Measurements from ENCODE around the gene PCDHA8. TPM values are rescaled to one million over a fixed set of nuclear protein-coding genes. Genes with fewer than 3 reads are reported as not detected.
A peak's percentile ranks its signal among the peaks of the same experiment; 100 is the strongest.
"Not testable (repeated sequence)": the region's sequence is repeated elsewhere in the genome, so short reads cannot be mapped to it uniquely, and the experiment has no call there.

The PCDHA8 gene
- total RNA-seq, 1 donor from 2014 or later, result not detected

DNA sequence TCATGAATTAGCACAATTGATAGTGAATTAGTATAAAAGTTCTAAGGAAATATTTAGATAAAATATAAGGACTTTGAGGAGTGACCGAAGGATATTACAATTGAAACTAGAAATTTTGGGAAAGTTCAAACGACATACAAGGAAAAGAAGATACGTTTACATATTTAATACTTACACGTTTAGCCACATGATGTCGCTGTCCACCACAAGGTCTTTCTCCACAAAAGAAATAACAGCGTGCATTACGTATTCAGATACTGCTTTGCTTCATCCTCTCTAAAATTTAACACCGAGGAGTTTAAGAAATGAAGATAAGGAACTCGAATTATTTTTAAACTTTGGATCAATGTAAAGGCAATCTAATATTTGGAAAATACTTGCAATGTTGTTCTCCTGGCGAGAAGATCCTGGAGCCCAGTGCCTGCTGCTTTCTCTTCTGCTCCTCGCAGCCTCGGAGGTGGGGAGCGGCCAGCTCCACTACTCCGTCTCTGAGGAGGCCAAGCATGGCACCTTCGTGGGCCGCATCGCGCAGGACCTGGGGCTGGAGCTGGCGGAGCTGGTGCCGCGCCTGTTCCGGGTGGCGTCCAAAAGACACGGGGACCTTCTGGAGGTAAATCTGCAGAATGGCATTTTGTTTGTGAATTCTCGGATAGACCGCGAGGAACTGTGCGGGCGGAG, 40.0 kb upstream of the PCDHA8 start, which contains the start of gene PCDHA3:
Gene PCDHA3 (plus strand): TSS at position 242 of the 678 bp plus-strand sequence.
- no peaks in the 10 kb centered on the region for H3K27me3 ChIP-seq
- intact Hi-C loops (cut with DNase I), result loop anchor here (1.0 kb wide), 1 partner anchor 240 kb away; no protein-coding TSS in a partner anchor

DNA sequence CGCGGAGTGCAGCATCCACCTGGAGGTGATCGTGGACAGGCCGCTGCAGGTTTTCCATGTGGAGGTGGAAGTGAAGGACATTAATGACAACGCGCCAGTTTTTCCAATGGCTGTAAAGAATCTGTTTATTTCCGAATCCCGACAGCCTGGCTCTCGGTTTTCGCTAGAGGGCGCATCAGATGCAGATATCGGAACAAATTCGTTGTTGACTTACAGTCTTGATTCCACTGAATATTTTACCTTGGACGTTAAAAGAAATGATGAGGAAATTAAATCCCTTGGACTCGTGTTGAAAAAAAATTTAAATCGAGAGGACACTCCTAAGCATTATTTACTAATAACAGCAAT, 39.5 kb upstream of the PCDHA8 start:
- Histone ChIP-seq H3K36me3 (no peaks in the 10 kb centered on the region), H3K9me3 (peaks cover 5 to 29% of the 10 kb centered on the region in 2 donors), H3K4me3 (peak overlapping the region in 1 of 2 donors; percentile 41), H3K4me1 (no peaks in the 10 kb centered on the region), H3K27ac (no peak overlapping the region), H3K27me3 (no peaks in the 10 kb centered on the region)
- TF ChIP-seq, protein P1, sequence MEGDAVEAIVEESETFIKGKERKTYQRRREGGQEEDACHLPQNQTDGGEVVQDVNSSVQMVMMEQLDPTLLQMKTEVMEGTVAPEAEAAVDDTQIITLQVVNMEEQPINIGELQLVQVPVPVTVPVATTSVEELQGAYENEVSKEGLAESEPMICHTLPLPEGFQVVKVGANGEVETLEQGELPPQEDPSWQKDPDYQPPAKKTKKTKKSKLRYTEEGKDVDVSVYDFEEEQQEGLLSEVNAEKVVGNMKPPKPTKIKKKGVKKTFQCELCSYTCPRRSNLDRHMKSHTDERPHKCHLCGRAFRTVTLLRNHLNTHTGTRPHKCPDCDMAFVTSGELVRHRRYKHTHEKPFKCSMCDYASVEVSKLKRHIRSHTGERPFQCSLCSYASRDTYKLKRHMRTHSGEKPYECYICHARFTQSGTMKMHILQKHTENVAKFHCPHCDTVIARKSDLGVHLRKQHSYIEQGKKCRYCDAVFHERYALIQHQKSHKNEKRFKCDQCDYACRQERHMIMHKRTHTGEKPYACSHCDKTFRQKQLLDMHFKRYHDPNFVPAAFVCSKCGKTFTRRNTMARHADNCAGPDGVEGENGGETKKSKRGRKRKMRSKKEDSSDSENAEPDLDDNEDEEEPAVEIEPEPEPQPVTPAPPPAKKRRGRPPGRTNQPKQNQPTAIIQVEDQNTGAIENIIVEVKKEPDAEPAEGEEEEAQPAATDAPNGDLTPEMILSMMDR (IDR thresholded peaks at IDR 0.05), result peak in 1 of 3 experiments; percentile 30
- intact Hi-C loops (cut with DNase I), result loop anchor here (1.0 kb wide), 1 partner anchor 240 kb away; no protein-coding TSS in a partner anchor
- DNase-seq (ENCODE audit: low spot score in 2 of 2), result no peak

More for the DNA sequence above, 40.0 kb upstream of the PCDHA8 start, which contains the start of gene PCDHA3:
- no peaks in the 10 kb centered on the region for H3K36me3 ChIP-seq
- peak within 1 kb of the TSS; percentile 15 to 41 for H3K4me3 ChIP-seq
- DNase-seq (ENCODE audit: low spot score in 2 of 2), result no peak
- TF ChIP-seq, protein P1 (IDR thresholded peaks at IDR 0.05), result peak in 2 of 3 experiments; percentile 17 to 37
- H3K27ac ChIP-seq, result no peak within 1 kb of the TSS
- H3K9me3 ChIP-seq, result peaks cover 5 to 33% of the 10 kb centered on the region in 2 donors
- no peaks in the 10 kb centered on the region for H3K4me1 ChIP-seq

DNA sequence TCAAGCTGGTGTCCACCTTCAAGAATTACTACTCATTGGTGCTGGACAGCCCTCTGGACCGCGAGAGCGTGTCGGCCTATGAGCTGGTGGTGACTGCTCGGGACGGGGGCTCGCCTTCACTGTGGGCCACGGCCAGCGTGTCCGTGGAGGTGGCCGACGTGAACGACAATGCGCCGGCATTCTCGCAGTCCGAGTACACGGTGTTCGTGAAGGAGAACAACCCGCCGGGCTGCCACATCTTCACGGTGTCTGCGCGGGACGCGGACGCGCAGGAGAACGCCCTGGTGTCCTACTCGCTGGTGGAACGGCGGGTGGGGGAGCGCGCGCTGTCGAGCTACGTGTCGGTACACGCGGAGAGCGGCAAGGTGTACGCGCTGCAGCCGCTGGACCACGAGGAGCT, 38.6 kb upstream of the PCDHA8 start:
- intact Hi-C loops (cut with DNase I); H3K36me3 ChIP-seq; DNase-seq (ENCODE audit: low spot score in 2 of 2); H3K27me3 ChIP-seq; H3K27ac ChIP-seq; H3K4me1 ChIP-seq: not testable (repeated sequence)
- H3K9me3 ChIP-seq, result peaks cover 5 to 21% of the 10 kb centered on the region in 2 donors
- H3K4me3 ChIP-seq, result peak overlapping the region in 1 of 2 donors; percentile 16

- H3K9me3 ChIP-seq, result peaks cover 5 to 23% of the 10 kb centered on the region in 2 donors
These were observed 38.2 kb upstream of the PCDHA8 start for GRCh38 chr5:140802781-140803271.

DNA sequence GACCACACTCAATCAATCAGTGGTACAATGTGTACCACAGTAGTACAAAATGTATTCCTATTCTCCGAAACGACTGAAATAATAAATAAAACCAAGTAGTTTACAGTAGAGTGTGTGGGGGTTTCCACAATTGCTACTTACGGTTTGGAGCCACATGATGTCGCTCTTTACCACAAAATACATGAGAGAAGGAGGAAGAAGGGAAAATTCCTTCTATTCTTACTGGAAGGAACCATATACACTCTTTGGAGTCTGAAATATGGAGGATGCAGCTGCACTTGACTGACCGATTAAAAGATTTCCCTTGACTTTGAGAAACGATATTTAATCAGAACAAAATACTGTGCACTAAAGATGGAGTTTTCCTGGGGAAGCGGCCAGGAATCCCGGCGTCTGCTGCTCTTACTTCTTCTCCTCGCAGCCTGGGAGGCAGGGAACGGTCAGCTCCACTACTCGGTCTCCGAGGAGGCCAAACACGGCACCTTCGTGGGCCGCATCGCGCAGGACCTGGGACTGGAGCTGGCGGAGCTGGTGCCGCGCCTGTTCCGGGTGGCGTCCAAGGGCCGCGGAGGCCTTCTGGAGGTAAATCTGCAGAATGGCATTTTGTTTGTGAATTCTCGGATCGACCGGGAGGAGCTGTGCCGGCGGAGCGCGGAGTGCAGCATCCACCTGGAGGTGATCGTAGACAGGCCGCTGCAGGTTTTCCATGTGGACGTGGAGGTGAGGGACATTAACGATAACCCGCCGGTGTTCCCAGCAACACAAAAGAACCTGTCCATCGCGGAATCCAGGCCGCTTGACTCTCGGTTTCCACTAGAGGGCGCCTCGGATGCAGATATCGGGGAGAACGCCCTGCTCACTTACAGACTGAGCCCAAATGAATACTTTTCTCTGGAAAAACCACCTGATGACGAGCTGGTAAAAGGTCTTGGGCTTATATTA, 33.9 kb upstream of the PCDHA8 start, which contains the start of gene PCDHA4:
Gene PCDHA4 (plus strand): TSS at position 235 of the 942 bp plus-strand sequence.
- DNase-seq (ENCODE audit: low spot score in 2 of 2), result peak in 1 of 2 donors; percentile 62
- Histone ChIP-seq H3K27me3 (no peaks in the 10 kb centered on the region), H3K4me1 (no peaks in the 10 kb centered on the region), H3K36me3 (no peaks in the 10 kb centered on the region), H3K9me3 (peaks cover 15 to 35% of the 10 kb centered on the region in 2 donors), H3K27ac (no peak within 1 kb of the TSS), H3K4me3 (peak within 1 kb of the TSS; percentile 16 to 60)
- intact Hi-C loops (cut with DNase I), result loop anchor here (2.0 kb wide), 1 partner anchor 234 kb away; no protein-coding TSS in a partner anchor
- TF ChIP-seq, protein P1 (IDR thresholded peaks at IDR 0.05), result peak in 2 of 3 experiments; percentile 11 to 38

More at GRCh38 chr5:140802781-140803271, 38.2 kb upstream of the PCDHA8 start:
- no peaks in the 10 kb centered on the region for H3K27me3 ChIP-seq
- no peaks in the 10 kb centered on the region for H3K4me1 ChIP-seq
- no peak overlapping the region for H3K27ac ChIP-seq
- intact Hi-C loops (cut with DNase I), result no loop called here
- TF ChIP-seq, protein P1 (IDR thresholded peaks at IDR 0.05), result no peak
- no peaks in the 10 kb centered on the region for H3K36me3 ChIP-seq
- DNase-seq (ENCODE audit: low spot score in 2 of 2), result no peak
- peak overlapping the region in 1 of 2 donors; percentile 16 for H3K4me3 ChIP-seq

DNA sequence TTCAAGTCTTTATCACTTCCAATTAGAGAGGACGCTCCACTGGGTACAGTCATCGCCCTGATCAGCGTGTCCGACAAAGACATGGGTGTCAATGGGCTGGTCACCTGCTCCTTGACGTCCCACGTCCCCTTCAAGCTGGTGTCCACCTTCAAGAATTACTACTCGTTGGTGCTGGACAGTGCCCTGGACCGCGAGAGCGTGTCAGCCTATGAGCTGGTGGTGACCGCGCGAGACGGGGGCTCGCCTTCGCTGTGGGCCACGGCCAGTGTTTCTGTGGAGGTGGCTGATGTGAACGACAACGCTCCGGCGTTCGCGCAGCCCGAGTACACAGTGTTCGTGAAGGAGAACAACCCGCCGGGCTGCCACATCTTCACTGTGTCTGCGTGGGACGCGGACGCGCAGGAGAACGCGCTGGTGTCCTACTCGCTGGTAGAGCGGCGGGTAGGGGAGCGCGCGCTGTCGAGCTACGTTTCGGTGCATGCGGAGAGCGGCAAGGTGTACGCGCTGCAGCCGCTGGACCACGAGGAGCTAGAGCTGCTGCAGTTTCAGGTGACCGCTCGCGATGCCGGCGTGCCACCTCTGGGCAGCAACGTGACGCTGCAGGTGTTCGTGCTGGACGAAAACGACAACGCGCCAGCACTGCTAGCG, 32.6 kb upstream of the PCDHA8 start:
- H3K27ac ChIP-seq; intact Hi-C loops (cut with DNase I); DNase-seq (ENCODE audit: low spot score in 2 of 2); H3K27me3 ChIP-seq; H3K36me3 ChIP-seq; H3K4me3 ChIP-seq; H3K4me1 ChIP-seq: not testable (repeated sequence)
- peaks cover 10 to 24% of the 10 kb centered on the region in 2 donors for H3K9me3 ChIP-seq
